PC-9 (cell line): ENCODE data around the gene UTP11. TPM values are rescaled to one million over a fixed set of nuclear protein-coding genes. Genes with fewer than 3 reads are reported as not detected.

Source experiments
- BruUV-seq: library from RNA; stranded (reverse); fragments of 400-500 nt; replicated peaks from 2 replicates; lab custom pipeline; 2021; lab: Mats Ljungman, UMichigan
- CTCF ChIA-PET: fragments of 300-600 bp; sonication (Branson Sonifier 250); formaldehyde crosslinking; loops from one replicate; lab custom pipeline; 2022; ENCODE audit warnings: antibody characterized with exemption; lab: Charles Lee
- POLR2A ChIA-PET: fragments of 300-600 bp; sonication (Branson Sonifier 250); formaldehyde crosslinking; loops from one replicate; lab custom pipeline; 2022; ENCODE audit warnings: antibody characterized with exemption; ENCODE audit not compliant: unreplicated experiment; lab: Charles Lee
- DNase-seq, 2 experiments: peaks; one replicate each; pipeline versions ENCODE4 v3.0.0 to v3.0.0-alpha.2; 2015 to 2022; ENCODE audit warnings: mixed read lengths in 1 of 2
- H2AFZ ChIP-seq: fragments of 200-600 bp; sonication (generic); 2 replicates; pipeline ENCODE4 v1.8.1; 2017; ENCODE audit warnings: antibody characterized with exemption
- H3F3A ChIP-seq: fragments of 200-600 bp; sonication (generic); 2 replicates; pipeline ENCODE4 v1.8.1; 2017; ENCODE audit warnings: antibody characterized with exemption, mild to moderate bottlenecking, low read depth; ENCODE audit not compliant: insufficient read depth
- H3K27ac ChIP-seq: fragments of 200-600 bp; sonication (generic); 2 replicates; pipeline ENCODE4 v1.6.1; 2016; ENCODE audit warnings: mixed run types
- H3K27me3 ChIP-seq: fragments of 200-600 bp; sonication (generic); 2 replicates; pipeline ENCODE4 v1.6.1; 2016; ENCODE audit warnings: low read depth, mixed run types; ENCODE audit not compliant: insufficient read depth
- H3K36me3 ChIP-seq: fragments of 200-600 bp; sonication (generic); 2 replicates; pipeline ENCODE4 v1.6.1; 2016; ENCODE audit warnings: low read depth, mixed run types
- H3K4me1 ChIP-seq: fragments of 200-600 bp; sonication (generic); replicated peaks from 2 replicates; pipeline ENCODE4 v1.6.1; 2016; ENCODE audit warnings: mixed run types; ENCODE audit not compliant: insufficient read depth
- H3K4me2 ChIP-seq: fragments of 200-600 bp; sonication (generic); 2 replicates; pipeline ENCODE4 v1.6.1; 2017; ENCODE audit warnings: mixed run types
- H3K4me3 ChIP-seq: fragments of 200-600 bp; sonication (generic); 2 replicates; pipeline ENCODE4 v1.6.1; 2016; ENCODE audit warnings: mixed run types
- H3K79me2 ChIP-seq: fragments of 200-600 bp; sonication (generic); 2 replicates; pipeline ENCODE4 v1.6.1; 2017; ENCODE audit warnings: low read depth, mixed run types
- H3K9me2 ChIP-seq: fragments of 200-600 bp; sonication (generic); 2 replicates; pipeline ENCODE4 v1.8.1; 2017; ENCODE audit warnings: mild to moderate bottlenecking; ENCODE audit not compliant: insufficient read depth
- H3K9me3 ChIP-seq: fragments of 200-600 bp; sonication (generic); 2 replicates; pipeline ENCODE4 v1.8.1; 2016; ENCODE audit warnings: low read depth; ENCODE audit not compliant: insufficient read depth
- H4K20me1 ChIP-seq: fragments of 200-600 bp; sonication (generic); 2 replicates; pipeline ENCODE4 v1.8.1; 2017; ENCODE audit not compliant: insufficient read depth
- EZH2 ChIP-seq: fragments of 200-600 bp; sonication (generic); IDR thresholded peaks from 2 replicates; pipeline ENCODE4 v1.8.0; 2017; ENCODE audit warnings: antibody characterized with exemption, low read depth
- intact Hi-C: fragments of 100-400 bp; cut with micrococcal nuclease; formaldehyde crosslinking; loops from one replicate; pipeline ENCODE4 v1.10.0; 2022; ENCODE audit not compliant: unreplicated experiment
- total RNA-seq: library from RNA; stranded (reverse); gene quantifications from 2 replicates; pipeline ENCODE4 v1.2.3, GENCODE V29; 2021
- TF ChIP-seq, protein P1 (sequence below): fragments of 200-600 bp; sonication (generic); conservative IDR thresholded peaks from 2 replicates; pipeline ENCODE4 v1.6.1; 2017; ENCODE audit warnings: mixed run types, antibody characterized with exemption, mild to moderate bottlenecking, moderate library complexity

Gene UTP11
- total RNA-seq, 1 experiment from 2014 or later, result 36.4 TPM

DNA sequence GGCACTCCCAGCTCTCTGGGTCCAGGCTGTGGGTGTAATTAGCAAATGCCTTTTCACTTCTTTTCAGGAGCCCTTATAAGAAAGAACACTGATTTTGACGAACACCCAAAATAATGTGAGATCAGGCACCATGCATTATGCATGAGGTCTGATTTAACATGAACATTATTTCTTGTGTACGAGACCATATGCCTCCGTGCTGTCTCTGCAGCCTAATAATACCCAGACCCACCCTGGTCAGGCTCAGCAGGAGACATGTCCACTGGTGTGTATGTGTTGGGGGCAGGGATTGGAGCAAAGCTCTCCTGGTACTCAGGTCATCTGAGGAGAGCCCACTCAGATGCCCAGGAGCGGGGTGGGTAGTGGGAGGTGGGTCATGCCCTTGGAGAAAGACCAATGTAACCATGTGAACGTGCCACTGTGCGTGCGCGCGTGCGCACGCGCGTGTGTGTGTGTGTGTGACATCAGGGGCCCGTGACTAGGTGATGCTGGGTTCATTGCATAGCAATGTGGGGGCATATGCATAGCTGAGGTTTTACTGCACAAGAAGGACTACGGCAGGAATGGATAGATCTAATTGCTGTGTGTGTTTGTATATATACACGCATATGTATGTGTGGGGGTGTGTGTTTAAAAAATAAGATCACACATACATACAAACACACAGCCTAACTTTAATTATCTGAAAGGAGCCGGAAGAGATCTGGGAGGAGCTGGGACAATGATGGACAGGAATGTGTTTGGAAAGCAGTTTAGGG is 27.0 kb downstream of the UTP11 start:
- no peak for DNase-seq
- POLR2A ChIA-PET, result no interaction called here
- BruUV-seq, result no TSS peak

DNA sequence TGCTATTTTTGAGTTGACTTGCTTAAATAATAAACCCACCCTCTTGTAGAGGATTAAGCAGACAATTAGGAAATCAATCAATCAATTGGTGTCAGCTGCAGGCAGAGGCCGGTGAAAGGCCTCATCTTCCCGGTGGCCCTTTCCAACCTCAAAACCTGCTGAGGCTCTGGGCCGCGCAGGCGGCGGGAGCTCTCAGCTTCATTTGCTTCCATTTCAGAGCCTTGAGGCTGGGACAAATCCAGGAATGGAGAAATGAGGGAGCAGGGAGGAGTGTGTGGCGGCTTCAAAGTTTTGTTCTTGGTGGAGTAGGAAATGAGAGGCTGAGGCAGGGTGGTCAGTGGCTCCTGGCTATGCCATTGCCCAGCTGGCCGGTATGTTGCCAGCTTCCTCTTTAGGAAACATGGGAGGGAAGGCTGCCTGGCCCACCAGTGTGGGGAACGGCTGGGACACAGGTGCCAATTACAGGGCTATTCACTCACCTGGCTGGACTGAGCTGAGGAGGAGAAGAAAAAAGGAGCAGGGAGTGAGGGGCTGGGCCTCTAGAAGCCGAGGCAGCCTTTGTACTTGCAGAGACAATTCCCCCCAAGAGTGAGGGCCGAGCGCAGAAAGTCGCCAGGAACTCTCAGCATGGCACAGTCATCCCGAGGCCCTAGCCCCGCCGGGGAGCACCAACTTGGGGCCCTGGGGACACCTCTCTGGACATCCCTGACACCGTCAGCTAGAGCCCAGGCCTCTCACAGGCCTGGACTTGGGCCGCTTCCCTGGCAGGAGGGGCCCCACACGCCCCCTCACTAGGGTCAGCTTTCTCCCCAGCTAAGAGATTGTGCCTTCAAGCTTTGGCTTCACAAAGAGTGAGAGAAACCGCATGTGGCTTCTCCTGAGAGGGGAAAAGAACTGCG is 29.7 kb downstream of the UTP11 start:
- TF ChIP-seq, protein P1, sequence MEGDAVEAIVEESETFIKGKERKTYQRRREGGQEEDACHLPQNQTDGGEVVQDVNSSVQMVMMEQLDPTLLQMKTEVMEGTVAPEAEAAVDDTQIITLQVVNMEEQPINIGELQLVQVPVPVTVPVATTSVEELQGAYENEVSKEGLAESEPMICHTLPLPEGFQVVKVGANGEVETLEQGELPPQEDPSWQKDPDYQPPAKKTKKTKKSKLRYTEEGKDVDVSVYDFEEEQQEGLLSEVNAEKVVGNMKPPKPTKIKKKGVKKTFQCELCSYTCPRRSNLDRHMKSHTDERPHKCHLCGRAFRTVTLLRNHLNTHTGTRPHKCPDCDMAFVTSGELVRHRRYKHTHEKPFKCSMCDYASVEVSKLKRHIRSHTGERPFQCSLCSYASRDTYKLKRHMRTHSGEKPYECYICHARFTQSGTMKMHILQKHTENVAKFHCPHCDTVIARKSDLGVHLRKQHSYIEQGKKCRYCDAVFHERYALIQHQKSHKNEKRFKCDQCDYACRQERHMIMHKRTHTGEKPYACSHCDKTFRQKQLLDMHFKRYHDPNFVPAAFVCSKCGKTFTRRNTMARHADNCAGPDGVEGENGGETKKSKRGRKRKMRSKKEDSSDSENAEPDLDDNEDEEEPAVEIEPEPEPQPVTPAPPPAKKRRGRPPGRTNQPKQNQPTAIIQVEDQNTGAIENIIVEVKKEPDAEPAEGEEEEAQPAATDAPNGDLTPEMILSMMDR, result no peak
- no peak for TF ChIP-seq EZH2
- CTCF ChIA-PET, result interaction anchor here (0.5 to 0.7 kb wide), 3 partner anchors 15 to 1312 kb away, joined by 3 to 6 read pairs (median 3); no protein-coding TSS in a partner anchor

More for the DNA sequence above, 27.0 kb downstream of the UTP11 start:
- no peak overlapping the region for H3K4me2 ChIP-seq
- TF ChIP-seq, protein P1, result no peak
- no peak for TF ChIP-seq EZH2
- H3K79me2 ChIP-seq, result no peaks in the 10 kb centered on the region
- no peaks in the 10 kb centered on the region for H3K9me2 ChIP-seq
- intact Hi-C loops, result loop anchor here (5.0 to 10.0 kb wide), 2 partner anchors 113 to 365 kb away; no protein-coding TSS in a partner anchor
- H4K20me1 ChIP-seq, result no peaks in the 10 kb centered on the region
- H3K9me3 ChIP-seq, result no peaks in the 10 kb centered on the region
- H3K27ac ChIP-seq, result no peak overlapping the region
- no peaks in the 10 kb centered on the region for H3K4me1 ChIP-seq
- no peaks in the 10 kb centered on the region for H3K36me3 ChIP-seq
- H3K27me3 ChIP-seq, result no peaks in the 10 kb centered on the region
- no peak overlapping the region for H2AFZ ChIP-seq
- H3K4me3 ChIP-seq, result no peak overlapping the region
- no peaks in the 10 kb centered on the region for H3F3A ChIP-seq
- CTCF ChIA-PET, result interaction anchor here (0.5 to 1.5 kb wide), 3 partner anchors 179 to 1761 kb away, joined by 3 to 5 read pairs (median 3); no protein-coding TSS in a partner anchor

More for the DNA sequence above, 29.7 kb downstream of the UTP11 start:
- no peak overlapping the region for H3K27ac ChIP-seq
- DNase-seq, result no peak
- H3F3A ChIP-seq, result no peaks in the 10 kb centered on the region
- no peaks in the 10 kb centered on the region for H3K9me2 ChIP-seq
- H3K4me1 ChIP-seq, result no peaks in the 10 kb centered on the region
- POLR2A ChIA-PET, result interaction anchor here (0.7 kb wide), 1 partner anchor 1859 kb away, joined by 4 read pairs; no protein-coding TSS in a partner anchor
- H3K36me3 ChIP-seq, result no peaks in the 10 kb centered on the region
- no peaks in the 10 kb centered on the region for H4K20me1 ChIP-seq
- no peaks in the 10 kb centered on the region for H3K27me3 ChIP-seq
- no peaks in the 10 kb centered on the region for H3K79me2 ChIP-seq
- no peaks in the 10 kb centered on the region for H3K9me3 ChIP-seq
- BruUV-seq, result no TSS peak
- H2AFZ ChIP-seq, result no peak overlapping the region
- intact Hi-C loops, result loop anchor here (5.0 to 10.0 kb wide), 2 partner anchors 110 to 363 kb away; no protein-coding TSS in a partner anchor
- H3K4me3 ChIP-seq, result no peak overlapping the region
- H3K4me2 ChIP-seq, result no peak overlapping the region
